ENCODE measurements around the gene OR7G3. TPM values are rescaled to one million over a fixed set of nuclear protein-coding genes. Genes with fewer than 3 reads are reported as not detected.

The OR7G3 gene
- polyA plus RNA-seq (2013, experiment 1 of 2) = not detected
- polyA plus RNA-seq (2013, experiment 2 of 2) = not detected

DNA sequence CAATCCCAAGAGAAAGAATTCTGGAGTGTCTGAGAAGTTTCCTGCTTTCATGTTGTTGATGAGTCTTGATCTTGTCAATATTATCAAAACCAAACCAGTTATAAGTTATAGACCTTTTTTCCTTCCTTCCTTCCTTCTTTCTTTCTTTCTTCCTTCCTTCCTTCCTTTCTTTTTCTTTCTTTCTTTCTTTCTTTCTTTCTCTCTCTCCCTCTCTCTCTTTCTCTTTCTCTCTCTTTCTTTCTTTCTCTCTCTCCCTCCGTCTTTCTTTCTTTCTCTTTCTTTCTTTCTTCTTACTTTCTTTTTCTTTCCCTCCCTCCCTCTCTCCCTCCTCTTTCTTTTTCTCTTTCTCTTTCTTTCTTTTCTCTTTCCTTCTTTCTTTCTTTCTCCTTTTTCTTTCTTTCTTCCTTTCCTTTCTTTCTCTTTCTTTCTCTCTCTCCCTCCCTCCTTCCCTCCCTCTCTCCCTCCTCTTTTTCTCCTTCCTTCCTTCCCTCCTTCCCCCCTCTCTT, at the start of gene OR7G3:
Gene OR7G3 (minus strand): TSS at position 51 of the 506 bp plus-strand sequence. CDS start 0 bp downstream, at position 51.
- Histone ChIP-seq H3K36me3 (ENCODE audit: control insufficient read depth, insufficient read depth, low read length) (no peaks in the 10 kb centered on the region), H3K27ac (ENCODE audit: low read depth, low read length, severe bottlenecking) (no peak within 1 kb of the TSS), H3K9me3 (ENCODE audit: control insufficient read depth, low read length) (peaks cover 14% of the 10 kb centered on the region), H3K4me1 (ENCODE audit: control insufficient read depth, insufficient read depth, low read length, poor library complexity, severe bottlenecking) (no peaks in the 10 kb centered on the region), H3K4me3 (ENCODE audit: extremely low read depth, insufficient read depth, low read length, poor library complexity, severe bottlenecking) (no peak within 1 kb of the TSS)
- WGBS, 2 experiments (ENCODE audit: insufficient coverage in 2 of 2) = 50 to 58% methylated on average over 1 of the region's 1 CpG

DNA sequence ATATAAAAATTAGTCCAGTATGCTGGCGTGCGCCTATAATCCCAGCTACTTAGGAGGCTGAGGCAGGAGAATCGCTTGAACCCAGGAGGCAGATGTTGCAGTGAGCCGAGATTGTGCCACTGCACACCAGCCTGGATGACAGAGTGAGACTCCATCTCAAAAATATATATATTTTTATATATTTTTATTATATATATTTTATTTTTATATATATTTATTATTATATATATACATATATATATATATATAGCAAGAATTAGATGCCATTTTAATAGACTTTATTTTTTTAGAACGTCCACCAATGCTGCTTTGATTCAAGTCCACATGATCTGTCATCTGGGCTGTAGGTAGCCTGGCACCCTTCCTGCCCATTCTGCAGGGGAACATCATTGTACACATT, 48.6 kb upstream of the OR7G3 start:
- no peaks in the 10 kb centered on the region for H3K36me3 ChIP-seq (ENCODE audit: control insufficient read depth, insufficient read depth, low read length)
- no peaks in the 10 kb centered on the region for H3K4me1 ChIP-seq (ENCODE audit: control insufficient read depth, insufficient read depth, low read length, poor library complexity, severe bottlenecking)
- no peak overlapping the region for H3K27ac ChIP-seq (ENCODE audit: low read depth, low read length, severe bottlenecking)
- no peak overlapping the region for H3K4me3 ChIP-seq (ENCODE audit: extremely low read depth, insufficient read depth, low read length, poor library complexity, severe bottlenecking)
- peaks cover 15% of the 10 kb centered on the region for H3K9me3 ChIP-seq (ENCODE audit: control insufficient read depth, low read length)
- 73 to 90% methylated on average over 2 of the region's 5 CpGs for WGBS, 2 experiments (ENCODE audit: insufficient coverage in 2 of 2)

DNA sequence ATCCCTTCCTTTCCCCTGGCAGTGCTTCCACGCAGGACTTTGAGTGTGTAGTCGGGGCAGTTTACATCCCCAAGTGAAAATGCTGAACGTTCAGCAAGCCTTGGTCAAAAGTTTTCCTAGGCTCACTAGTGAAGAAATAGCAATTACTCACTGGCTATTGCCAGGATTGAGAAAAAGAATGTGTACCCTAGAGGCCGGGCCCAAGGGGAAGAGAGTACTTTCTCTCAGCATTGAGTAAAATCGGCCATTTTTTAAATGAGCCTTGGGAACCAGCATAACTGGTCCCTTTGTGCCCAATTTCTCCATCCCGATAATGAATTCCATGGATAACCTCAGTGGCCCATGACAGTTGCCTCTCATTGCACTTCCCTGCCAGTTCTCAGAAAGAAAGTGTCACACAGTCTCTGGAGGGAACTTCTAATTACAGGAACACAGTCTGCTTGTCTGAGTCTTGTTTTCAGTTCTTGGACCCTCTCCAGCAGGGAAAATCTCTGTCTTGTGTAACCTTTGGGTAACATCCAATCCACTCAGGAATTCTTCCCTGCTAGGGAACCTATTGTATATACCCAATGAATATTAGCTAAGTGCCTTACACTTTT, 44.7 kb upstream of the OR7G3 start:
- WGBS, 2 experiments (ENCODE audit: insufficient coverage in 2 of 2) = 85 to 88% methylated on average over 6 of the region's 6 CpGs
- H3K9me3 ChIP-seq (ENCODE audit: control insufficient read depth, low read length) = peaks cover 11% of the 10 kb centered on the region
- H3K36me3 ChIP-seq (ENCODE audit: control insufficient read depth, insufficient read depth, low read length) = no peaks in the 10 kb centered on the region
- H3K4me1 ChIP-seq (ENCODE audit: control insufficient read depth, insufficient read depth, low read length, poor library complexity, severe bottlenecking) = no peaks in the 10 kb centered on the region
- H3K4me3 ChIP-seq (ENCODE audit: extremely low read depth, insufficient read depth, low read length, poor library complexity, severe bottlenecking) = no peak overlapping the region
- no peak overlapping the region for H3K27ac ChIP-seq (ENCODE audit: low read depth, low read length, severe bottlenecking)

DNA sequence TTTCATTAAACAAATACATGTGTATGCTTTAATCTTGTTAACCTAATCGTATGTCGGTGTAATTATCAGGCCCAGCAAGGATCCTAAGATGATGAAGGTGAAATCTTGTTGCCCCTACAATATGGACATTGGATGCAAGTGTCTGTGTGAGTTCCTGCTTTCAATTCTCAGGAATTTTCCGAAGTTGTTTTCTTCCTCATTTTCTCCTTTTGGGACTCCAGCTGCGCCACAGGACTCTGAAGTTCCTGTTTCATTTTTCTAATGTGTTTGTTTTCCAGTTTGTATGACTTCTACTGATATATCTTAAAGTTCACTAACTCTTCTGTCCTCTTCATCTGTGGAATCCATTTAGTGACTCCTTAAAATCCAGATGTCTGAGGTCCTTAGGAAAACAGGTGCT, 40.1 kb upstream of the OR7G3 start:
- 83% methylated on average over 1 to 2 of the region's 4 CpGs for WGBS, 2 experiments (ENCODE audit: insufficient coverage in 2 of 2)
- H3K4me3 ChIP-seq (ENCODE audit: extremely low read depth, insufficient read depth, low read length, poor library complexity, severe bottlenecking) = no peak overlapping the region
- peaks cover 35% of the 10 kb centered on the region for H3K36me3 ChIP-seq (ENCODE audit: control insufficient read depth, insufficient read depth, low read length)
- H3K9me3 ChIP-seq (ENCODE audit: control insufficient read depth, low read length) = peaks cover 10% of the 10 kb centered on the region
- no peak overlapping the region for H3K27ac ChIP-seq (ENCODE audit: low read depth, low read length, severe bottlenecking)
- H3K4me1 ChIP-seq (ENCODE audit: control insufficient read depth, insufficient read depth, low read length, poor library complexity, severe bottlenecking) = no peaks in the 10 kb centered on the region

DNA sequence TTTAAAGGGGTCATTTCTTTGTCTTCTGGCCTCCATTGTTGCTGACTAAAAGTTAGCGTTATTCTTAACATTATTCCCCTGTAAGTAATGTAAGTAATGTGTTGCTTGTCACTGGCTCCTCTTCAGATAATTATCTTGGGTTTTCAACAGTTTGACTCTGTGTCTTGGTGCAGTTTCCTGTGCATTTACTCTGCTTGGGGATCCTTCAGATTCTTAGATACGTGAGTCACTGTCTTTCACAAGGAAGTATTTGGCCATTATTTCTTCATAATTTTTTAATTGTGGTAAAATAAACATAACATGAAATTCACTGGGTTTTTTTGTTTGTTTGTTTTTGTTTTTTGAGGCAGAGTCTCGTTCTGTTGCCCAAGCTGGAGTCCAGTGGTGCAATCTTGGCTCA, 38.5 kb upstream of the OR7G3 start:
- 80 to 100% methylated on average over 1 of the region's 3 CpGs for WGBS, 2 experiments (ENCODE audit: insufficient coverage in 2 of 2)
- peaks cover 26% of the 10 kb centered on the region for H3K9me3 ChIP-seq (ENCODE audit: control insufficient read depth, low read length)

DNA sequence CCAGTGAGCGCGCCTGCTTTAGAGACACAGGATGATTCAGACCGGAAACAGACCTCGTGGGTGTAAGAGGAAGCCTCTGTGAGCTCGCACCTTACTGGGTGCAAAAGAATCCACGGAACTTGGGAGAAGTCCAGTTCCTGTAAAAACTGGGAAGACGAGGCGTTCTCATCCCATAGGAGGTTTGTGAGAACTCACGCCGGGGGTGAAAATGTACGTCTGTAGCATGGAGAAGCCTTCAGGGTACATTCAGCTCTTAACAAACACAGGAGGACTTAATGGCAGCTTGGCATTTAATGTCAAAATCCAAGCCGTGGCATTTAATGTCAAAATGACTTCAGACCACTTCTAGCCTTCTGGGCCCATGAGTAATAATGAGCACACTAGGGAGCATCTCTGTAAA, 34.7 kb upstream of the OR7G3 start:
- WGBS, 2 experiments (ENCODE audit: insufficient coverage in 2 of 2) = 94 to 98% methylated on average over 12 of the region's 12 CpGs
- Histone ChIP-seq H3K27ac (ENCODE audit: low read depth, low read length, severe bottlenecking) (no peak overlapping the region), H3K4me1 (ENCODE audit: control insufficient read depth, insufficient read depth, low read length, poor library complexity, severe bottlenecking) (no peaks in the 10 kb centered on the region), H3K9me3 (ENCODE audit: control insufficient read depth, low read length) (peaks cover 43% of the 10 kb centered on the region), H3K36me3 (ENCODE audit: control insufficient read depth, insufficient read depth, low read length) (peaks cover 90% of the 10 kb centered on the region), H3K4me3 (ENCODE audit: extremely low read depth, insufficient read depth, low read length, poor library complexity, severe bottlenecking) (no peak overlapping the region)

More for the DNA sequence above, 38.5 kb upstream of the OR7G3 start:
- no peak overlapping the region for H3K27ac ChIP-seq (ENCODE audit: low read depth, low read length, severe bottlenecking)
- H3K36me3 ChIP-seq (ENCODE audit: control insufficient read depth, insufficient read depth, low read length) = peaks cover 51% of the 10 kb centered on the region
- H3K4me3 ChIP-seq (ENCODE audit: extremely low read depth, insufficient read depth, low read length, poor library complexity, severe bottlenecking) = no peak overlapping the region
- no peaks in the 10 kb centered on the region for H3K4me1 ChIP-seq (ENCODE audit: control insufficient read depth, insufficient read depth, low read length, poor library complexity, severe bottlenecking)

- Histone ChIP-seq H3K36me3 (ENCODE audit: control insufficient read depth, insufficient read depth, low read length) (peaks cover 100% of the 10 kb centered on the region), H3K4me3 (ENCODE audit: extremely low read depth, insufficient read depth, low read length, poor library complexity, severe bottlenecking) (no peak overlapping the region), H3K27ac (ENCODE audit: low read depth, low read length, severe bottlenecking) (no peak overlapping the region), H3K4me1 (ENCODE audit: control insufficient read depth, insufficient read depth, low read length, poor library complexity, severe bottlenecking) (no peaks in the 10 kb centered on the region), H3K9me3 (ENCODE audit: control insufficient read depth, low read length) (peaks cover 52% of the 10 kb centered on the region)
- 92 to 95% methylated on average over 13 of the region's 13 CpGs for WGBS, 2 experiments (ENCODE audit: insufficient coverage in 2 of 2)
Measured at GRCh38 chr19:9159891-9160290, 33.1 kb upstream of the OR7G3 start.

GRCh38 chr19:9156304-9156703, 29.6 kb upstream of the OR7G3 start:
- 88 to 93% methylated on average over 1 of the region's 1 CpG for WGBS, 2 experiments (ENCODE audit: insufficient coverage in 2 of 2)
- Histone ChIP-seq H3K4me1 (ENCODE audit: control insufficient read depth, insufficient read depth, low read length, poor library complexity, severe bottlenecking) (no peaks in the 10 kb centered on the region), H3K27ac (ENCODE audit: low read depth, low read length, severe bottlenecking) (no peak overlapping the region), H3K36me3 (ENCODE audit: control insufficient read depth, insufficient read depth, low read length) (peaks cover 97% of the 10 kb centered on the region), H3K9me3 (ENCODE audit: control insufficient read depth, low read length) (peaks cover 67% of the 10 kb centered on the region), H3K4me3 (ENCODE audit: extremely low read depth, insufficient read depth, low read length, poor library complexity, severe bottlenecking) (no peak overlapping the region)

DNA sequence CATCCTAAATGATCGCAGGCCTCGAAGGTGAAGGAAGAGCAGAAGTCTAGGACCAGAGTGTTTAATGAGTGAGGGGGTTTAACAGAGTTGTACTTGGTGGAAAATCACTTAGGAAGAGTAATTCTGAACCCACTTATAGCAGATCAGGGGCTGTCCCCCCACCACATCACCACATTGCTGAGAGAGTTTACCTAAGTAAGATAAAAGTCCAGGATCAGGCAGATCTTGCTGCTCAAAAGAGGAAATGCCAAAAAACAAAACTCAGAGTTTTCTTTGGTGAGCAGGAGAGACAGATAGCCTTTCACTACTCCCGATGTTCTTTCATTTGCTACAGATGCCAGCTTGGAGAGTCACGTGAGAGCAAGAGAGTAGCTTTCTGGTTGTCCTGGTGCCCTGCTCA, 28.8 kb upstream of the OR7G3 start:
- 100% methylated on average over 2 to 4 of the region's 4 CpGs for WGBS, 2 experiments (ENCODE audit: insufficient coverage in 2 of 2)
- Histone ChIP-seq H3K9me3 (ENCODE audit: control insufficient read depth, low read length) (peaks cover 67% of the 10 kb centered on the region), H3K4me1 (ENCODE audit: control insufficient read depth, insufficient read depth, low read length, poor library complexity, severe bottlenecking) (no peaks in the 10 kb centered on the region), H3K4me3 (ENCODE audit: extremely low read depth, insufficient read depth, low read length, poor library complexity, severe bottlenecking) (no peak overlapping the region), H3K36me3 (ENCODE audit: control insufficient read depth, insufficient read depth, low read length) (peaks cover 97% of the 10 kb centered on the region), H3K27ac (ENCODE audit: low read depth, low read length, severe bottlenecking) (no peak overlapping the region)

- 100% methylated on average over 1 to 2 of the region's 5 CpGs for WGBS, 2 experiments (ENCODE audit: insufficient coverage in 2 of 2)
- H3K36me3 ChIP-seq (ENCODE audit: control insufficient read depth, insufficient read depth, low read length) = peaks cover 95% of the 10 kb centered on the region
- H3K9me3 ChIP-seq (ENCODE audit: control insufficient read depth, low read length) = peaks cover 78% of the 10 kb centered on the region
- H3K4me3 ChIP-seq (ENCODE audit: extremely low read depth, insufficient read depth, low read length, poor library complexity, severe bottlenecking) = no peak overlapping the region
- H3K4me1 ChIP-seq (ENCODE audit: control insufficient read depth, insufficient read depth, low read length, poor library complexity, severe bottlenecking) = no peaks in the 10 kb centered on the region
- no peak overlapping the region for H3K27ac ChIP-seq (ENCODE audit: low read depth, low read length, severe bottlenecking)
Measured at GRCh38 chr19:9151367-9151766, 24.6 kb upstream of the OR7G3 start.

DNA sequence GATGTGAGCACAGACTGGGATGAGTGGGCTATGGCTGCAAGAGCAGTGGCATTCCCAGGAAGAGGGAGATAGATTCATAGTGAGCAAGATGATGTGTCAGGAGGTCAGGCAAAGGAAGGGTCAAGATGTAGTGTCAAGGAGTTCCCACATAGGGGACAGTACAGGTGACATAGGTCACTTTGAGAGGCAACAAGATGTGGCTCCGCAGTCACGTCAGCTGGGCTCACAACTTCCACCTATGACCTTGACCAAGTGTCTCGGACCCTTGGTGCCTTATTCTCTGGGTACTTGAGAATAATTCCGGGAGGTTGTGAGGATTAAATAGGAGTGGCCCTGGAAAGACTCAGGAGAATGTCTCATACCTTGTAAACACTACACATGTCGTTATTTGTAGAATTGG, 23.9 kb upstream of the OR7G3 start:
- Histone ChIP-seq H3K36me3 (ENCODE audit: control insufficient read depth, insufficient read depth, low read length) (peaks cover 93% of the 10 kb centered on the region), H3K4me1 (ENCODE audit: control insufficient read depth, insufficient read depth, low read length, poor library complexity, severe bottlenecking) (no peaks in the 10 kb centered on the region), H3K9me3 (ENCODE audit: control insufficient read depth, low read length) (peaks cover 77% of the 10 kb centered on the region), H3K27ac (ENCODE audit: low read depth, low read length, severe bottlenecking) (no peak overlapping the region), H3K4me3 (ENCODE audit: extremely low read depth, insufficient read depth, low read length, poor library complexity, severe bottlenecking) (no peak overlapping the region)
- WGBS, 2 experiments (ENCODE audit: insufficient coverage in 2 of 2) = 90 to 100% methylated on average over 1 to 3 of the region's 5 CpGs

All from mesodermal cell (in vitro differentiated cells).